SK-N-SH (cell line): ENCODE measurements around the gene RGMA. TPM values are rescaled to one million over a fixed set of nuclear protein-coding genes. Genes with fewer than 3 reads are reported as not detected.

Source experiments
- CTCF ChIA-PET: fragments of 300-600, 350-600 bp; formaldehyde crosslinking; extraction: SDS; loops from one replicate; lab custom pipeline; 2021; lab: Yijun Ruan, JAX
- POLR2A ChIA-PET: fragments of 350-600 bp; sonication (Branson Sonifier 250); formaldehyde crosslinking; extraction: SDS; loops from one replicate; lab custom pipeline; 2020; ENCODE audit warnings: antibody characterized with exemption, inconsistent platforms; lab: Yijun Ruan, JAX
- DNase-seq: peaks from one replicate; pipeline ENCODE4 v3.0.0; 2012
- H2AFZ ChIP-seq: fragments of 200-600 bp; sonication (generic); 2 replicates; pipeline ENCODE4 v1.8.1; 2016; ENCODE audit warnings: antibody characterized with exemption, mild to moderate bottlenecking, low read depth
- H3F3A ChIP-seq: fragments of 200-600 bp; sonication (generic); replicated peaks from 2 replicates; pipeline ENCODE3; 2016; ENCODE audit warnings: antibody characterized with exemption, mild to moderate bottlenecking; ENCODE audit not compliant: insufficient read depth
- H3K27ac ChIP-seq, 2 experiments: fragments of 200-500 bp in 1 of 2; fragments of 200-600 bp in 1 of 2; sonication (Bioruptor generic) in 1 of 2; sonication (generic), shearing (Covaris generic) in 1 of 2; 2 replicates each; pipeline versions ENCODE4 v1.5.1 to v1.6.1; 2014 to 2016; ENCODE audit warnings: low read depth in 2 of 2, inconsistent platforms in 1 of 2, low read length in 1 of 2, mild to moderate bottlenecking in 1 of 2, mixed read lengths in 1 of 2
- H3K27me3 ChIP-seq: fragments of 200-600 bp; sonication (generic), shearing (Covaris generic); 2 replicates; pipeline ENCODE4 v1.6.1; 2016; ENCODE audit warnings: mixed run types; ENCODE audit not compliant: insufficient read depth
- H3K36me3 ChIP-seq, 2 experiments: fragments of 200-500 bp in 1 of 2; fragments of 200-600 bp in 1 of 2; sonication (Bioruptor generic) in 1 of 2; sonication (generic) in 1 of 2; replicated peaks in 1 of 2; 2 replicates each; pipeline versions ENCODE3 to v1.5.1; 2014 to 2016; ENCODE audit warnings: low read length in 1 of 2, mild to moderate bottlenecking in 1 of 2; ENCODE audit not compliant: insufficient read depth in 2 of 2, control insufficient read depth in 1 of 2
- H3K4me1 ChIP-seq, 2 experiments: fragments of 200-500 bp in 1 of 2; fragments of 200-600 bp in 1 of 2; sonication (Bioruptor generic) in 1 of 2; sonication (generic), shearing (Covaris generic) in 1 of 2; 2 replicates each; pipeline versions ENCODE4 v1.5.1 to v1.6.1; 2014 to 2016; ENCODE audit warnings: low read depth in 1 of 2, low read length in 1 of 2, mixed run types in 1 of 2; ENCODE audit not compliant: insufficient read depth in 2 of 2, control insufficient read depth in 1 of 2
- H3K4me2 ChIP-seq: fragments of 200-600 bp; sonication (generic), shearing (Covaris generic); 2 replicates; pipeline ENCODE4 v1.6.1; 2017; ENCODE audit warnings: mixed run types
- H3K4me3 ChIP-seq, 2 experiments: fragments of 200-500 bp in 1 of 2; fragments of 200-600 bp in 1 of 2; sonication (Bioruptor generic) in 1 of 2; sonication (generic), shearing (Covaris generic) in 1 of 2; 2 replicates each; pipeline versions ENCODE4 v1.5.1 to v1.8.1; 2014 to 2016; ENCODE audit warnings: low read depth in 2 of 2, inconsistent platforms in 1 of 2, low read length in 1 of 2, mild to moderate bottlenecking in 1 of 2, mixed read lengths in 1 of 2, moderate library complexity in 1 of 2
- H3K79me2 ChIP-seq: fragments of 200-600 bp; sonication (generic); 2 replicates; pipeline ENCODE4 v1.8.1; 2017; ENCODE audit warnings: mild to moderate bottlenecking; ENCODE audit not compliant: insufficient read depth
- H3K9ac ChIP-seq: fragments of 200-600 bp; sonication (generic); 2 replicates; pipeline ENCODE4 v1.6.1; 2017; ENCODE audit warnings: mixed run types
- H3K9me2 ChIP-seq: fragments of 200-600 bp; sonication (generic); 2 replicates; pipeline ENCODE4 v1.6.1; 2017; ENCODE audit warnings: mixed run types
- H3K9me3 ChIP-seq: fragments of 200-600 bp; sonication (generic); 2 replicates; pipeline ENCODE4 v1.6.1; 2017; ENCODE audit warnings: mixed run types, mild to moderate bottlenecking, moderate library complexity
- H4K20me1 ChIP-seq: fragments of 200-600 bp; sonication (generic); 2 replicates; pipeline ENCODE4 v1.6.1; 2017; ENCODE audit warnings: mild to moderate bottlenecking, mixed run types; ENCODE audit not compliant: insufficient read depth
- FOSL2 ChIP-seq: IDR thresholded peaks from 2 replicates; pipeline ENCODE4 v1.4.0; 2012; ENCODE audit warnings: low read depth, mild to moderate bottlenecking, moderate library complexity, borderline replicate concordance
- FOXJ3 ChIP-seq: sonication (generic); formaldehyde crosslinking; IDR thresholded peaks from 2 replicates; pipeline ENCODE4 v1.5.1; 2020; ENCODE audit warnings: mild to moderate bottlenecking, missing genetic modification reagents
- IRF3 ChIP-seq: fragments of 150-350 bp; IDR thresholded peaks from 2 replicates; pipeline ENCODE4 v1.6.1; 2016; ENCODE audit warnings: mild to moderate bottlenecking, low read depth, low read length
- NRF1 ChIP-seq: IDR thresholded peaks from 2 replicates; pipeline ENCODE4 v1.6.1; 2012; ENCODE audit warnings: low read depth, mild to moderate bottlenecking, low read length
- RAD21 ChIP-seq: IDR thresholded peaks from 2 replicates; pipeline ENCODE4 v1.6.1; 2012; ENCODE audit warnings: mild to moderate bottlenecking, low read length
- ZBTB33 ChIP-seq: IDR thresholded peaks from 2 replicates; pipeline ENCODE4 v1.4.0; 2012; ENCODE audit warnings: low read depth, borderline replicate concordance
- WGBS: methylation state at CpG from one replicate; pipeline ENCODE4 v1.1.6; 2017; ENCODE audit warnings: low lambda C conversion rate; 5-methylcytosine and 5-hydroxymethylcytosine counted together
- polyA plus RNA-seq, 3 experiments: library from polyadenylated mRNA; depleted of rRNA; stranded (reverse); fragments of >200 nt; gene quantifications; 2 replicates each; pipeline ENCODE4 v1.2.3, GENCODE V29; 2012

RGMA gene
- polyA plus RNA-seq, 1 of the 3 experiments (the other 2 are of a cell fraction), result 1.5 TPM

- no peaks in the 10 kb centered on the region for H3K27me3 ChIP-seq
- peaks cover 59% of the 10 kb centered on the region for H4K20me1 ChIP-seq
- no peak overlapping the region for H3K9ac ChIP-seq
- H3F3A ChIP-seq, result peaks cover 29% of the 10 kb centered on the region
- H3K4me1 ChIP-seq, result peaks cover 16 to 19% of the 10 kb centered on the region in 2 experiments; a peak in 3 of 4 replicates
- H2AFZ ChIP-seq, result no peak overlapping the region
- peaks cover 25% of the 10 kb centered on the region for H3K79me2 ChIP-seq
- no peak overlapping the region for H3K4me3 ChIP-seq
- DNase-seq, result no peak
- WGBS, result 87% methylated on average over 6 of the region's 8 CpGs
- CTCF ChIA-PET, result interaction anchor here (10.7 kb wide), 1 partner anchor 1095 kb away, joined by 191 read pairs; no protein-coding TSS in a partner anchor
- peaks cover 57 to 85% of the 10 kb centered on the region in 2 experiments for H3K36me3 ChIP-seq
- POLR2A ChIA-PET, result interaction anchor here (0.5 kb wide), 1 partner anchor 37 kb away, joined by 4 read pairs; no protein-coding TSS in a partner anchor
- H3K27ac ChIP-seq, result no peak overlapping the region
- no peak overlapping the region for H3K4me2 ChIP-seq
- H3K9me2 ChIP-seq, result no peaks in the 10 kb centered on the region
- TF ChIP-seq ZBTB33 (no peak), IRF3 (no peak)
- TF ChIP-seq, all 33 proteins: peak for 0
- no peaks in the 10 kb centered on the region for H3K9me3 ChIP-seq
Observed at GRCh38 chr15:93024716-93025624, 64.0 kb downstream of the RGMA start.

- H3K4me3 ChIP-seq, result no peak overlapping the region
- no peak overlapping the region for H3K4me2 ChIP-seq
- TF ChIP-seq RAD21 (no peak), NRF1 (no peak), FOSL2 (no peak), FOXJ3 (CRISPR knock-in tag) (no peak)
- no peaks in the 10 kb centered on the region for H3K27me3 ChIP-seq
- no peak overlapping the region for H2AFZ ChIP-seq
- peaks cover 25% of the 10 kb centered on the region for H3K79me2 ChIP-seq
- no peak overlapping the region for H3K9ac ChIP-seq
- CTCF ChIA-PET, result interaction anchor here (10.7 kb wide), 1 partner anchor 1096 kb away, joined by 191 read pairs; no protein-coding TSS in a partner anchor
- no peak overlapping the region for H3K27ac ChIP-seq
- peaks cover 13 to 16% of the 10 kb centered on the region in 2 experiments; a peak in 3 of 4 replicates for H3K4me1 ChIP-seq
- no peaks in the 10 kb centered on the region for H3K9me2 ChIP-seq
- no peak for DNase-seq
- no peaks in the 10 kb centered on the region for H3K9me3 ChIP-seq
- over 99% methylated on average over 10 of the region's 10 CpGs for WGBS
- peaks cover 64 to 88% of the 10 kb centered on the region in 2 experiments for H3K36me3 ChIP-seq
- peaks cover 59% of the 10 kb centered on the region for H4K20me1 ChIP-seq
- peaks cover 29% of the 10 kb centered on the region for H3F3A ChIP-seq
- POLR2A ChIA-PET, result no interaction called here
Observed at GRCh38 chr15:93024293-93024692, 64.7 kb downstream of the RGMA start.
